Activated B cell treated with CpG ODN at 0.5 μM for 24 hours (primary cell): ENCODE results near the gene CDK19. TPM values are rescaled to one million over a fixed set of nuclear protein-coding genes. Genes with fewer than 3 reads are reported as not detected.
A peak's percentile ranks its signal among the peaks of the same experiment; 100 is the strongest.

Source experiments
- ATAC-seq: fragments of 200-7000 bp; cut with Tn5 transposase; one replicate; pipeline ENCODE4 v1.10.0; 2021; ENCODE audit warnings: low read depth, mild to moderate bottlenecking, moderate library complexity
- CTCF ChIA-PET: fragments of 350-600 bp; sonication (Branson Sonifier 250); formaldehyde crosslinking; loops from one replicate; lab custom pipeline; 2021; ENCODE audit warnings: antibody characterized with exemption; lab: Charles Lee
- POLR2A ChIA-PET: fragments of 350-600 bp; sonication (Branson Sonifier 250); formaldehyde crosslinking; loops from one replicate; lab custom pipeline; 2021; ENCODE audit warnings: antibody characterized with exemption; lab: Charles Lee
- DNase-seq: peaks from one replicate; pipeline ENCODE4 v3.0.0; 2022
- H3K27ac Mint-ChIP-seq: one replicate; pipeline ENCODE4 v1.8.0; 2020; ENCODE audit warnings: mixed read lengths
- H3K27me3 Mint-ChIP-seq: one replicate; pipeline ENCODE4 v1.8.0; 2021; ENCODE audit warnings: mixed read lengths
- H3K36me3 Mint-ChIP-seq: one replicate; pipeline ENCODE4 v1.8.0; 2021; ENCODE audit warnings: low read depth, mixed read lengths
- H3K4me1 Mint-ChIP-seq: one replicate; pipeline ENCODE4 v1.8.0; 2021; ENCODE audit warnings: mixed read lengths
- H3K4me3 Mint-ChIP-seq: one replicate; pipeline ENCODE4 v1.8.0; 2020; ENCODE audit warnings: mild to moderate bottlenecking, mixed read lengths
- H3K9me3 Mint-ChIP-seq: one replicate; pipeline ENCODE4 v1.8.0; 2020; ENCODE audit warnings: mixed read lengths
- intact Hi-C: fragments of 100-400 bp; cut with micrococcal nuclease; formaldehyde crosslinking; loops from one replicate; pipeline ENCODE4 v1.15.1; 2024
- total RNA-seq: library from RNA; stranded (reverse); gene quantifications from 2 replicates; pipeline ENCODE4 v1.2.3, GENCODE V29; 2022
- TF ChIP-seq, protein P1 (sequence below): fragments of 200-600 bp; IDR thresholded peaks from one replicate; pipeline ENCODE4 v1.8.0; 2022; ENCODE audit warnings: antibody characterized with exemption, mild to moderate bottlenecking

Gene CDK19
- total RNA-seq, 1 donor from 2014 or later, result 31.1 TPM

GRCh38 chr6:110642711-110643110 is 172.6 kb downstream of the CDK19 start:
- H3K27ac Mint-ChIP-seq, result no peak overlapping the region
- no peak overlapping the region for H3K4me3 Mint-ChIP-seq
- DNase-seq (no peak), ATAC-seq (no peak)
- no peaks in the 10 kb centered on the region for H3K27me3 Mint-ChIP-seq
- no peaks in the 10 kb centered on the region for H3K4me1 Mint-ChIP-seq
- ChIA-PET POLR2A (interaction anchor here (0.6 kb wide), 1 partner anchor 298 kb away, joined by 5 read pairs; no protein-coding TSS in a partner anchor), CTCF (no interaction called here)
- TF ChIP-seq, protein P1, sequence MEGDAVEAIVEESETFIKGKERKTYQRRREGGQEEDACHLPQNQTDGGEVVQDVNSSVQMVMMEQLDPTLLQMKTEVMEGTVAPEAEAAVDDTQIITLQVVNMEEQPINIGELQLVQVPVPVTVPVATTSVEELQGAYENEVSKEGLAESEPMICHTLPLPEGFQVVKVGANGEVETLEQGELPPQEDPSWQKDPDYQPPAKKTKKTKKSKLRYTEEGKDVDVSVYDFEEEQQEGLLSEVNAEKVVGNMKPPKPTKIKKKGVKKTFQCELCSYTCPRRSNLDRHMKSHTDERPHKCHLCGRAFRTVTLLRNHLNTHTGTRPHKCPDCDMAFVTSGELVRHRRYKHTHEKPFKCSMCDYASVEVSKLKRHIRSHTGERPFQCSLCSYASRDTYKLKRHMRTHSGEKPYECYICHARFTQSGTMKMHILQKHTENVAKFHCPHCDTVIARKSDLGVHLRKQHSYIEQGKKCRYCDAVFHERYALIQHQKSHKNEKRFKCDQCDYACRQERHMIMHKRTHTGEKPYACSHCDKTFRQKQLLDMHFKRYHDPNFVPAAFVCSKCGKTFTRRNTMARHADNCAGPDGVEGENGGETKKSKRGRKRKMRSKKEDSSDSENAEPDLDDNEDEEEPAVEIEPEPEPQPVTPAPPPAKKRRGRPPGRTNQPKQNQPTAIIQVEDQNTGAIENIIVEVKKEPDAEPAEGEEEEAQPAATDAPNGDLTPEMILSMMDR, result no peak
- intact Hi-C loops, result no loop called here
- peaks cover 40% of the 10 kb centered on the region for H3K36me3 Mint-ChIP-seq
- no peaks in the 10 kb centered on the region for H3K9me3 Mint-ChIP-seq

DNA sequence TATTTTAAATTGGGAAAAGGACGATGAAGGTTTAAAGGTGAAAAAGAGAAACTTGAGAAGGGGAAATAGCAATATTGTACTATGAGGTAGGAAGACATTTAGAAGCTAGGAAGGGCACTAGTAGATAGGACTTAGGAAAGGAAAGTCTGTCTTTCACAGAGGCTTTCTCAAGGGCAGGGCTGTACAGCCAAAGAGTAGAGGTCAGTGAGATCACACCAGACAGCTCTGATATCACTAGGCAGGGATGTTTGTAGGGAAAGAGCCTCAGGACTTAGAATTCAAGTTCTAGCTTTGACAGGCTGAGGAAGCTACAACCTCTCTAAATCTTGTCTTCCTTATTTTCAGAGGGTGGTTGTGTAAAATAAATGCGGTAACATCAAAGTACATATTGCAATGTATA is 178.5 kb downstream of the CDK19 start:
- H3K4me1 Mint-ChIP-seq, result peaks cover 10% of the 10 kb centered on the region
- ATAC-seq (no peak), DNase-seq (no peak)
- ChIA-PET CTCF (no interaction called here), POLR2A (no interaction called here)
- no peak overlapping the region for H3K27ac Mint-ChIP-seq
- peaks cover 2% of the 10 kb centered on the region for H3K9me3 Mint-ChIP-seq
- TF ChIP-seq, protein P1, result no peak
- H3K27me3 Mint-ChIP-seq, result no peaks in the 10 kb centered on the region
- H3K36me3 Mint-ChIP-seq, result peaks cover 32% of the 10 kb centered on the region
- H3K4me3 Mint-ChIP-seq, result no peak overlapping the region
- intact Hi-C loops, result no loop called here

GRCh38 chr6:110635096-110635495 is 180.2 kb downstream of the CDK19 start:
- H3K4me1 Mint-ChIP-seq, result peaks cover 10% of the 10 kb centered on the region
- no peak for DNase-seq
- H3K4me3 Mint-ChIP-seq, result no peak overlapping the region
- POLR2A ChIA-PET, result no interaction called here
- peak; percentile 52 for ATAC-seq
- TF ChIP-seq, protein P1, result no peak
- CTCF ChIA-PET, result no interaction called here
- H3K36me3 Mint-ChIP-seq, result peaks cover 31% of the 10 kb centered on the region
- intact Hi-C loops, result no loop called here
- no peaks in the 10 kb centered on the region for H3K27me3 Mint-ChIP-seq
- peaks cover 2% of the 10 kb centered on the region for H3K9me3 Mint-ChIP-seq
- no peak overlapping the region for H3K27ac Mint-ChIP-seq

DNA sequence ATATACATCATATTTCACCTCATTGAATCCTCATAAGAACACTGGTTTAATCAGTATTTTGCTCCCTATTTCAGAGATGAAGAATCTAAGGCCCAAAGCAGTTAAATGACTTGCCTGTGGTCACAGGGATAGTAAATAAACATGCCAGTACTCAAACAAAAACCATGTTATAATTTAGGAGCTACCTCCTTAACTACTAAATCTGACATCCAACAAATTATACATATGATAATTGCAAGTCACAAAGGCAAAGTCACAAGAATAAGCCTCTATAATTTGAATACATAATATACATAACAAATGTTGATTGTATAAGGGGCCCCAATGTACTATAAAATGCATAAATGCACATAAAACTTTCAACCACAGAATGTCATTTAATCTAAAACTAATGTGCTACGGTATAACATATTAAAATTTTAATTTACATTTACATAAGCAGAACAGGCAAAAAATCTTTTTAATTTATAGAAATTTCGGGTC is 181.5 kb downstream of the CDK19 start:
- TF ChIP-seq, protein P1, result no peak

DNA sequence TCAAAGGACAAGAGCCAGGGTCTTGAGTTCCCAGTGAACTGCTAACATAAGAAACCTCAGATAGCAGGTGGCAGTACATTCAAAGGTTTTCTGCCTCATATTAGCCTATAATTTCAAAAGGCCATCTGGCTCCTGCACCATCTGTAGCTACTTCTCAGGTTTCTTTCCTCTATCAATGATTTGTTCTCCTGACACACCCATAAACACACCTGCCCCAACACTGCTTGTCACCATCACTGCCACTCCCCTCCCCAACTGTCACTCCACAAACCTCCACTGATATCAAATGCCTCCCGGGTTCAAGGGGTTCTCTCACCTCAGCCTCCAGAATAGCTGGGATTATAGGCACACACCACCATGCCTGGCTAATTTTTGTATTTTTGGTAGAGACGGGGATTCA is 186.1 kb downstream of the CDK19 start:
- intact Hi-C loops, result no loop called here
- Mint-ChIP-seq H3K27ac (no peak overlapping the region), H3K27me3 (no peaks in the 10 kb centered on the region)

More for the DNA sequence above, 181.5 kb downstream of the CDK19 start:
- Mint-ChIP-seq H3K4me1 (peaks cover 10% of the 10 kb centered on the region), H3K36me3 (peaks cover 32% of the 10 kb centered on the region), H3K4me3 (no peak overlapping the region), H3K27me3 (no peaks in the 10 kb centered on the region), H3K27ac (no peak overlapping the region), H3K9me3 (peaks cover 2% of the 10 kb centered on the region)
- ChIA-PET CTCF (no interaction called here), POLR2A (no interaction called here)
- DNase-seq, result no peak
- ATAC-seq, result no peak
- intact Hi-C loops, result no loop called here

More for the DNA sequence above, 186.1 kb downstream of the CDK19 start:
- Mint-ChIP-seq H3K4me3 (no peak overlapping the region), H3K4me1 (no peaks in the 10 kb centered on the region), H3K36me3 (peaks cover 47% of the 10 kb centered on the region), H3K9me3 (no peaks in the 10 kb centered on the region)
- POLR2A ChIA-PET, result no interaction called here
- TF ChIP-seq, protein P1, result no peak
- DNase-seq (no peak), ATAC-seq (no peak)
- CTCF ChIA-PET, result interaction anchor here (0.9 kb wide), 1 partner anchor 10 kb away, joined by 3 read pairs; no protein-coding TSS in a partner anchor
